Amniotic stem cell (primary cell): ENCODE measurements around the gene ACTR3.

Source experiments
- DNase-seq: peaks from one replicate; lab custom pipeline; 2025; lab: John Stamatoyannopoulos, UW

The ACTR3 gene

DNA sequence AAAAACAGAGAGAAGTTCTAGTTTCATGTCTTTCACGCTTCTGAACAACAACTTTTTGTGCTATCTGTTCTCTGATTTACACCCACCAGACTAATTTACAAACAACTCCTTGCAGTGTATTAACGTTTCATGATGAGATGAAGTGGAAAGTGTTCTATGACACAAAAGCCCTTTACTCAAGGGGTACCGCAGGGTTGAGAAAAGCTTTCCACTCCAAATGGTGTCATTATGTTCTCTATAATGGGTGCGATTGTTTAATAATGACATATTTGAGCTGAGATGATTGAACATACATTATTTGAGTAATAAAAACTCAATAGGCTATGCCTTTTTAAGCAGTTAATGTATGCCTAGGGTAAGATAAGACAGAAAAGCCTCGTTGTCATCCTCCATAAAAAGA, 76.3 kb downstream of the ACTR3 start:
- no peak for DNase-seq

DNA sequence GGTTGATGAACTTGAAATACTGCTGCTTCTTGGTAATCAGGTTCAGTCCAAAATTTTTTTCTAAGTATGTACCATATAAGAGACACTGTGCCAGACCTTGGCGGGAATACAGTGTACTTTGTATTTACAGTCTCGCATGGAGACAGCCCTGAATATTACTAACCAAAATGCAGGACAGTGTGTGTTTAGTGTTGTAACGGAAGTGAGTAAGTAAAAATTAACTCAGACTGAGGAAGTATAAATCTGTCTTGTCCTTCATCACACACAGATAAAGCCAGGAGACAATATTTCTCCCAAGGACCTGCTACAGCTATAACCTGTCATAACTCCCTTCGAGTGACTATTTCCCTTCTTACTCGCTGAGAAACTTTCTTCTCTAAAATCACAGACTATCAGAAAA, 76.9 kb downstream of the ACTR3 start:
- DNase-seq: no peak

DNA sequence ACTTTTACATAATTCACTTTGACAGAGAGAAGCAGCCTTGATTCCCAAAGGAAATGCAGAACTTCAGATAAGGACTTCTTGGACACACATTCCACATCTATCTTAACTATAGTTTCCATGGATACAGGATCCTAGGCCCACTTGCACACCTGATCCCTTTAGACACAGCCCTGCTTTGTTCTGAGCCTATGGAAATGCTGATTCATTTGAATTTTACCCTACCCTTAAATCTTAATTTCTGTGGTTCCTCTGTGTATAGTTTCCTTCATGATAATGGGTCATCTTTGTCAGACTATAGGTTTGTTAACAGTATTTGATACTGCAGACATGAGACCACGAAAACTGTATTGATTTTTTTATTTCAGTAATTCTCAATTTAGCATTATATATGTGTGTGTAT, 77.4 kb downstream of the ACTR3 start:
- no peak for DNase-seq

DNA sequence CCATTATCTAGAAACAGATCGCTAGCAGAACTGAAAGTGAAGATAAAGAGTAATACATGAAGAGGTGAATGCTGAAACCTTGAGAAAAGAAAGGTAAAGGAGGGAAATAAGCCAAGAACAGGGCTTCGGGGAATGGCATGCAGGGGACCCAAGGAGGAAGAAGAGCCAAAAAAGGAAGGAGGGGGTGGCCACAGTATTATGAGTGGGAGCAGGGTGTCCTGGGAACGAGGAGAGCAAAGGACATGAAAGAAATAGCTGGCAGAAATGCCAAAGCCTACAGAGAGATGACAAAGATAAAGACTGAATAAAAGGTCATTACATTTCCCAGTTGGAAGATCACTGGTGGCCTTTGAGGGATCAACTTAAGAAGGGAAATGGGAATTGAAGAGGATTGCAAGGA, 82.9 kb downstream of the ACTR3 start:
- DNase-seq: no peak

DNA sequence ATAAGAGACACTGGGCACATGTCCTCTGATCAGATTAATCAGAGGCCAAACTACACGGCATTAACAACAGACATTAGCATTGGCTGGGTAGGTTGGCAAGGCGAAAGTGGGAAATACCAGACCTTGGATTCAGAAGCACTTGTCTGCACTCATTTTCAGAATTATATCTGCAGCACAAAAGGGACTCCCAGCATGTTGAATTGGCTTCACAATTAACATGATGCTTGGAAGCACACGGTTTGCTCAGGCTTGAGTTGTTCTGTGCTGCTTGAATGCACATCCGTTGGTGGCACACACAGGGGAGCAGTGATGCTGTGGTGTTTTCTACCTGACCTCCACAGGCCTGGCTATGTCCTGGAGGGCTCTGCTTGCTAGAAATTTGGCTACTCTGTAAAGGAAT, 83.9 kb downstream of the ACTR3 start:
- DNase-seq: no peak

DNA sequence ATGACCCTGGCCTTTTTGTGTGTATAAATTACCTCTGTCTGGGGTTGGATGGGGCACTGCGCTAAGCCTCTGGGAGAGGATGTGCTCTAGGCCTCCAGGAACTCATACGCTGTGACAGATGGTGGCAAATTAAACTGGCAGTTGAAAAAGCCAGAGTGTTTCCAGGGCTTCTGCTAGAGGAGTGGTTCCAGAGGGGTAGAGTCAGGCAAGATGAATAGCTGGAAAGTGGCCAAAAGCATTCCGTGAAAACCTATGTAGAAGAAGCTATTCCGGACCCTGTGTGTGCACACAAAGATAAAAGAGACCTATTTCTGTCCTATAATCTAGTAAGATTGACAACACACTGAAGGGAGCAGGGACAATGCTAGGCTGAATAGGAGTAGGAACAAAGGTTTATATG, 84.8 kb downstream of the ACTR3 start:
- no peak for DNase-seq

DNA sequence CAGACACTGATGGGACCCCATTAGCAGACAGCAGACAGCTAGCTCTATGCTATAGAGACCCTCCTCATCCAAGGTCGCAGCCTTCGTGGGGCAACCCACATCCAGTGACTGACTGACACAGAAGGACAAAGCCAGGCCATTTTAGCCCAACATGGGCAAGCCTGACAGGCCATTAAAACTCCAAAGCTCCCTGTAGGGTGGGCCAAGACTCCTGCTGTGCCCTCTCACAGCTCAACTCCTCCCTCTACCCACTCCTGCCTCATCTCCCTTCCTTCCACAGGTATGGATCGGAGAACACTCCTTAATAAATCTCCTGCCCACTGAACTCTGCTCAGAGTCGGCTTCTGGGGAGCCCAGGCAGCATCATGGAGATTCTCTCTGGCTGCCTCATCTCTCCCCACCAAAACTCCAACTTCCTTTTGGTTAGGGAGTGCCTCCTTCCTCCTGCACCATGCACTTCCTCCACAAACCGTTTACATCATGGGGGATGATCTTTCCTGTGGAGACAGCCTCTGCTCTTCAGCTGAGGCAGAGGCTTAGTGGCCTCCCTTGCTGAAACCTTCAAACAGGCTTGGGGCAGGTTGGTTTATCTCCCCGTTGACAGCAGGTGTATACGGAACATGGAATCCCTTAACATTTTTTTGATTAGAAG, 86.5 kb downstream of the ACTR3 start:
- DNase-seq: no peak

DNA sequence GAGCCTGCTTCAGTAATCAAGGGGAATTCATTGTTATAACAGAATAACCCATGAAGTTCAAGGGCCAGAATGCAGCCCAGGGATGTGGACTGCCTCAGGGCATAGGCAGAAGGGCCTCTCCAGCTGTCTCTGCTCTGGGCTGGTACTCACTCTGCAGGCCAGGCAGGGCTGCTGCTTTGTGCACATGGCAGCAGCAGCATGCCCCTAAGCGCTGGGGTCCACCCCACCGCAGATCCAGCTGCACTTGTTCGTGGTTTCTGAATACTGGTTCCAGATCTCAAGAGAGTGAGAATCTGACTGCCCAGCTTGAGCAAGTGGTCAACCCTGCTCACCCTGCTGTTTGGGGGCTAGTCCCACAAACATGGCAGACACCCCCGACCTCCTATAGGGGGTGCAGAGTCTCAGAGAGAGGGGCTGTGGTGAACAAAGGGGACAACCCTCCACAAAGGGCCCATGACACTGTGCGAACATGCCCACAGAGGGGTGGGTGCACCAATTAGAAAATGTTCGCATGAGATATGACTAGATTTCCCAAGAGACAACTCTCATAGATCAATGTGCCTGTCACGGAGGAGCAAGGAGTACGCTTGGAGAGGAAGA, 87.3 kb downstream of the ACTR3 start:
- no peak for DNase-seq

DNA sequence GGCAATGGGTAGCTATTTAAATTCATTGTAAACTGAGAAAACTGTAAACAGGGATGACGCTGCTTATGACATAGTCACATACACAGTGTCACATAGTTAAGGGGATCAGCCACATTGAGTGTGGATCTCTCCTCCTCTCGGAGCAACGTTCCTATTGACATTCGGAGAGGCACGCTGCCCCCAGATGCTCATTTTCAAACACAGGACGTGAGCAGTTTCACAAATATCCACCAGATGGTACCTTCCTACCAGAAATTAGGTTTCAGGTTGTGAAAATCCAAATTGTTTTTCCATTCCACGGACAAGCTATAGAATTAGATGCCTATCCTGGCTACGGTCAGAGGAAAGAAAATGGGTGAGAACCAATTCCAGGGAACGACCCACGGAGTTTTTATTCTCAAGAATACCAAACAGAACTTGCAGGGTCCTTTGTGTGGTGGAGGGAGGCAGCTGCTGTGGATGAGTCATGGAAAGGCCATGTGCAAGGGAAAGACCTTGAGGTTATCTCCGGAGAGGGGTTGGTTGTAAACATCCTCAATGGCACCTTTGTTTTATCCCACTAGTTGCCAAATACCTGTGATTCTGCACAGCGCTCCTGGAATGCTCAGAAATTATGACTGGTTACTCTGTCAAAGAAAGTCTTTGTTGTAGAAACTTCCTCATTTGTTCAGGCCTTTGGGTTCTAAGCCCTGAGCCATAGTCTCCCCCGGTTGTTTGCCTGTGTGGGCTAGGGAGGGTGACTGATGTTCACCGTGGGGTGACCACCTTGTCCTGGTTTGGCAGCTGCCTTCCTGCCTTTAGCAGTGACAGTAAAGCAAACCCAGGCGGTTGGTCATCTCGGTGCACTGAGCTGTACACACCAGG, 88.0 kb downstream of the ACTR3 start:
- no peak for DNase-seq

DNA sequence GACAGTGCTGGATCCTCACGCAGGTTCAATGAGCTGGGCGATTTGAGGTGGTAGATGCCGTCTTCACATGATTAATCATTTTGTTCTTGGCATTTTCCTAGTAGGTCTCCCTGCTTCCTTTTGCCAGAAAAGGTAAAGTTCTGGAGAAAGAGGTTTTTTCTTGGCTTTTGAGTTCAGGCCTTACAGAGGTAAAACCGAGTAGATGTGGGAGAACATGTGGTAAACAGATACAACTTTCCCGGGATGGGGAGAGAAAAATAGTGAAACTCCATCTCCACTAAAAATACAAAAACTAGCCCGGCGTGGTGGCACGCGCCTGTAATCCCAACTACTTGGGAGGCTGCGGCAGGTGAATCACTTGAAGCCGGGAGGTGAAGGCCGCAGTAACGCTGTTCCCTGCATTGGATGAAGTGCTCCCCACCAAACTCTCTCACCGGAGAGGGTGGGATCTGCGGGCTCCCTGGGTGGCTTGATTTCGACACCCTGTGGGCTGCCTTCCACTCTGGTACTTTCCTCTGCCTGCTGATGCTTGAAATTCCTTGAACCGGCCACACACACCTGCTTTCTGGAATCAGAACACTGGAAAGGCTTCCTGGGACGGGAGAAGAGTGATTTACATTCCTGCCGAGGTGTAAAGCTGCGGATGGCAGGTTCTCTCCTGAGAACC, 88.8 kb downstream of the ACTR3 start:
- DNase-seq: no peak

DNA sequence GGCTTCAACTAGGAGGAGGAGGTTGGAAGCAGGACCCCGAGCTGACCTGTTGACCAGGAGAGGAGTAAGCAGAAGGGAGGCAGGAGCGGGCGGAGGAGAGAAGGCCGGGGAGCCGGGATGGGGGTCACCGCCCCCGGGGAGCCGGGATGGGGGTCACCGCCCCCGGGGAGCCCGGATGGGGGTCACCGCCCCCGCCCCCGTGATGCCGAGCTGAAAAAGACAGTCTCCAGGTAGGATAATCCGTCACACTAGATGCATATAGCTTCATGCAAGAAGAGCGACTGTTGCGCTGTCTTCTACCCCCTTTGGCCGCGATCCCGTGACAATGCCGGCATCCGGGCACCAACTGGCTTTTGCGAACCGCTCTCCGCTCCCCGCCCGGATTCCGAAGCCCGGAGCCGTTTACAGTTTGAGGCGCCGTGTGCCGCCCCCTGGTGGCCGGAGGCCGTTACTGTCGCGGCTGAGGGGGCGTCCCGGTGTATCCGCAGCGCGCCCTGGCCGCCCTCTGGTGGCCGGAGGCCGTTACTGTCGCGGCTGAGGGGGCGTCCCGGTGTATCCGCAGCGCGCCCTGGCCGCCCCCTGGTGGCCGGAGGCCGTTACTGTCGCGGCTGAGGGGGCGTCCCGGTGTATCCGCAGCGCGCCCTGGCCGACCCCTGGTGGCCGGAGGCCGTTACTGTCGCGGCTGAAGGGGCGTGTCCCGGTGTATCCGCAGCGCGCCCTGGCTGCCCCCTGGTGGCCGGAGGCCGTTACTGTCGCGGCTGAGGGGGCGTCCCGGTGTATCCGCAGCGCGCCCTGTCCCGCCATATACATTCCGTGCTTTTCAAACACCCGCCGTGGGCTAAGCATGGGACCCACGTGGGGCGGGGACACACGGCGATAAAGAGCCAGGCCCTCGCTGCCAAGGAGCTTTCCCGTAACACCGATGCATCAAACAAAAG, 89.6 kb downstream of the ACTR3 start:
- DNase-seq: no peak

DNA sequence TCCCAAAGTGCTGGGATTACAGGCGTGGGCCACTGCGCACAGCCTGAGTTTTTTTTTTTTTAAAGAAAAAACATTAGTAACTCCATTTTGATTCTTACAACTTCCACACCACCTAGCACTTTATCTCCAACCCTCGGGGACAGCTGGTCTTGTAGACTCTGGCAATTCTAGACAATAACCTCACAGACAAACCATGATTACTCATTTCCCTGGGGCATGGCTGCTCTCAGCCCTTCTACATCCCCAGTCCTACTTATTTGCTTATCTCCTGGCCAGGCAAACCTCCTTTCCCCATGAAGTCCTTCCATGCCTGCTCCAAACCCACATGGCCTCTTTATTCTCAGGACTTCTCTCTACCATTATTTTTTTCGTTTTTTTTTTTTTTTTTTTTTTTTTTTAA, 91.1 kb downstream of the ACTR3 start:
- DNase-seq: no peak

DNA sequence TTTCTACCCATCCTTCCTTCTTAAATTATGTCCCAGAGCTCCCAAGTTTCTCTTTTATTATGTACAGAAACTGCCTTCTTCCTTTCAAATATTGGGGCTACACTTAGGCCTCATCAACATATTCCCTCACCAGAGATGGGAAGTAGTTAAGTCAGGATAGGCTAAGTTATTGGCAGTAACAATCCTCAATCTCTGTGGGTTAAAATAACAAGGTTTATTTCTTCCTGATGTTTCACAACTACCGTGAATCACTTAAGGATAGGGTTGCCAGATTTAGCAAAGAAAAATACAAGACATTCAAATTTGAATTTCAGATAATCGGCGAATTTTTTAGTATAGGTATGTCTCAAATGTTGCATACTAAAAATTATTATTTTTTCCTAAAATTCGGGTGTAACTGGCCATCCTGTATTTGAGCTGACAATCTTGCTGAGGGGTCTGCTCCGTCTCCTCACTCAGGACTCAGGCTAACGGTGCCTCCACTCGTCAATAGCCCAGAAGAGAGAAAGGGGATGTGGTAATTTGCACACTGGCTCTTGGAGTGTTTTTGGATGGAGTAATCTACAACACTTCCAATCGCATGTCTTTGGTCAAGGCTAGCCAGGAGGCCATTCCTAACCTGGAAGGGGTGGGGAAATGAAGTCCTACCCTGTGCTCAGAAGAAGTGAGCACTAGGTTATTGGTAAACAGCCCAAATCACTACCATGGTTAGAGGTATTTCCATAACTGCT, 91.7 kb downstream of the ACTR3 start:
- DNase-seq: no peak

DNA sequence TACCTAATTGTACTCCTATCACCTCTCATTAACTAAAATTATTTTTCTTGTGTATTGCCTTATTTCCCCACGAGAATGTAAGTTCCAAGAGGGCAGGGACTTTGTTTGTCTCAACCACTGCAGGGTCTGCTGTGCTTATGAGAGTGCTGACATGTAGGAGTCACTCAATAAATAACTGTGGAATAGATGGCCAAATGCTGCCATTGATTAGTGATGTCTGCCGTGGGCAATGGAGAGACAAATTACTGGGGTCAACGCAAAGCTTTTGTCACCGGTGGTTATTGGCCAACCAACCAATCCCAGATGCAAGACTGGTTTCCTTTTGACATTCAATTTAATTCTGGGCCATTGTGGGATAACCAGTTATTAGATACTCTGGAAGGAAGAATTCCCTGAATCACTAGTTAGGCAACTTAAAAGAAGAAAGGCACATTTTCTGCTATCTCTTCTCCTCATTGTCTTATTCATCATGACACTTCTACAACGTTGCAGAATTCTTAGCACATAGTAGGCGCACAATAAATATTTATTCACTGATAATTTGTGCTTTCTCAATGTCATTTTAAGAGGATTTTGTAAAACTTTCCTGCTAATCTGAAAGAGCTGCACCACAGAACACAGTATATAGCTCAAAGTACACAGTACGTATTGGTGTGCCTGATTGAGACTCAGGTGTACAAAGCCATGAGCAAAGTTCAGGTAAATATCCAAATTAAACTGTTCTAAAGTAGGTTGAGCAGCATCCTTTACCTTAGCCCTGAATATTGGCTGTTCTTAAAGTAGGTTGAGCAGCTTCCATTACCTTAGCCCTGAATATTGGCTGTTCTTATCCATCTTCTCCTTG, 95.9 kb downstream of the ACTR3 start:
- no peak for DNase-seq

DNA sequence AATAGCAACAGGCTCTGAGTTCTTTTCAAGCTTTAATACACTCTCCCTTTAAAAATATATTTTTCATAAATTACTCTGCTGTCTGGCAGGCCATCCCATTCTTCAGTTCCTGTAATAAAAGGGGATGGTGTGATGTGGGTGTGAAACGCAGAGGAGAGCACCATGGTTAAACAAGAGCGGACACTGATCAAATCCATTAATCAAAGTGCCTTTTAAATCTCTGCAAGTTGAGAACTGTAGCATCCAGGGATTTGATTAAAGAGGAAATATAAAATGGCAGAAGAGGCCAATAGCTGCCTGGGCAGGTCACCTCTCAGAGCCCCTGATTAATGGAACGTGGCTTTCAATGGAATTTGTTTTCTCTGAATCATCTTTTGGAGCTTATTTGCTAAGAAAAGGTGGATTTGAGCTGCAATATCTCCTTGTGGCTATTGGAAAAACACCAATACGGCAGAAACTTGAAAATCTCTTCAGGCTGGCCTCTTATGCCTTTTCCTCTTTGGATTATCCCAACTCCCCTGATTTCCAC, 96.9 kb downstream of the ACTR3 start:
- no peak for DNase-seq

DNA sequence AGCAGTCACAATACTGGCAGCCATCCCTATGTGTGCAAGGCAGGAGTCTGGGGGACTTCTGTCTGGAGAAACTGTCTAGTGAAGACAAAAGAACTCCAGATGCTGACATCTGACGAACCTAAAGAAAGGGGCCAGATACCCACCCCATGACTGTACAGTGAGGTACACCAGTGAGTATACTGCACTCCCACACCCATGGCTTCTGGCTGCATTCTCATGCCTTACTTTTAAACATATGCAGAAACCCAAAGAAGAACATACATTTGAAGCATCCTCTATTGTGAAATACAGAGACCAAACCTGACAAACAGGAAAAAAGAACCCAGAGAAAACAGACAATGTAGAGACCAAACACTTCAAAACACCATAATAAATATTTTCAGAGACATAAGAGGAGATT, 102.2 kb downstream of the ACTR3 start:
- DNase-seq: no peak

DNA sequence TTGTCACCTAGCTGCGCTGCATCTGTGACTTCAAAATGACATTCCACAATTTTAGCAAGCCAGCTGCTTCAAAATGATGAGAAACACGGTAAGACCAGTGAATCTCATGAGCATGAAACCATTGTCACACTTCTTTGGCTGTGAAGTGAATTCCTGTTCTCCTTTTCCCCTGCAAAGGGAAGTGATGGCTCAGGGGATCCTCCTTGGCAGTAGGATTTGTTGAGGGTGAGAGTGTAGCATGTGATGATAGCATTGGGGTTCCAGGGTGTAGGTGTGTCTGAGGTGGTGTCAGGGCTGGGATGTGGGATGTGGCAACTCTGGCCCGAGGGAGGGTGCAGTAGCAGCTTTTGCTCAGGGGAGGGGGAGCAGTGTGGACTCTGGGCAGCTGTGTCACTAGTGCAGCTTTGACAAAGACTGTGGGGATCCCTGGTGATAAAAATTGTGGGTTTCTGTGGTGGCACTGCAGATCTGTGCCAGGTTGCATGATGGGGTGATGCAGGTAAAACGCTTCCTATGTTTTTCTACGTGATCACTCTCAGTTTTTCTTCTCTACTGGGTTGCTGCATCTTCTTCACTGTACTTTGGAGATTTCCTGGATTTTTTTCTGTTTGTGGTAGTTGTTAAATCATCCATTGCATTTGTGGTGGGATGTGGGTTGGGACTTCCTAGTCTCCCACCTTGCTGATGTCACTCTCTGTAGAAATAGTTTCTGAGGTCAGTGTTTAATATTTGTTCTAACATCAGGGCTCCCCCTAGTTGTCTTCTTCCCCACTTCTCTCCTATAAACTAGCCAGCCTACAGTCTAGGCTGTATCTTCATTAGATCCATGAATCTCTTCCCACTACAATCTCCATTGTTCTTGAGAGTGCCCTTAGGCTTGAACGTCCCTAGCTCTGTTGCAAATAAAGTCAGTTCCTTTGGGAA, 107.0 kb downstream of the ACTR3 start:
- DNase-seq: no peak

DNA sequence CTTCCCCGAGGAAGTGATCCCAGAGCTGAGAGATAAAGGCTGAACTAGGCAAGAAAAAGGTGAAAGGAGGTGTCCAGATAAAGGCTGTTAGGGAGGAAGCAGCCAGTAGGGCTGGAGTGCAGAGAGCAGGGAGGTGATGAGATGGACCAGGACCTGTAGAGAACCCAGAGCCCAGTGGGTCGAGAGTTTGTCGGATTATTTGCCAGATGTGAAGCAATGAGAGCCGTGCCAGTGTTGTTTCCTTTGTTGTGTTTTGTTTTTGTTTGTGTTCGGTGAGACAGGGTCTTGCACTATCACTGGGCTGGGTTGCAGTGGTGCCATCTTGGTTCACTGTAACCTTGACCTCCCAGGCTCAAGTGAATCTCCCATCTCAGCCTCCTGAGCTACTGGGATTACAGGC, 111.3 kb downstream of the ACTR3 start:
- no peak for DNase-seq

DNA sequence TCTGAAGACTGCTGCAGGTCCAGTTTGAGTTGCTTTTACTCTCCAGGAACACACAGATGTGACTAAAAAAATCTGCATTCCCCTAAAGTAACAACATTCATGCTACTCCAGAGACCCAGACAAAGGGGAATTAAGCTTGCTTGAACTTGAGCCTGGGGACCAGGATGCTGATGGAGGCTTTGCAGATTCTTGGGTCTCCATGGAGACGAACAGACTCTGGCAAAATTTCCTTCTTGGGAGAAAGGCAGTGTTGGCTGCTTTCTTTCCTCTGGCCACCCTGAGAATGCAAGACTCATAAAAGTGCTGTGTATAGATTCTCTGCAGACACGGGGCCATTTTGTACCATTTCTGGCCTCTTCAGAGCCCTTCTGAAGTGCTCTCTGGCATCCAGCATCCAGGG, 112.0 kb downstream of the ACTR3 start:
- DNase-seq: no peak
